Stomach (tissue), 9 donors: ENCODE measurements around the gene DNER. TPM values are rescaled to one million over a fixed set of nuclear protein-coding genes. Genes with fewer than 3 reads are reported as not detected.

ENCODE experiments used
- DNase-seq, 2 donors: peaks; one replicate each; pipeline versions ENCODE4 v3.0.0 to v3.0.0-alpha.2; 2013 to 2019
- H3K27ac ChIP-seq, 5 donors: fragments of 200-600 bp in 4 of 5; sonication (generic) in 4 of 5; one replicate each; pipeline ENCODE4 v1.5.1; 2013 to 2019; ENCODE audit warnings: mild to moderate bottlenecking in 1 of 5, moderate library complexity in 1 of 5
- H3K27me3 ChIP-seq, 3 donors: fragments of 200-600 bp; sonication (generic); one replicate each; pipeline ENCODE4 v1.5.1; 2017 to 2019; ENCODE audit warnings: mixed run types in 1 of 3
- H3K36me3 ChIP-seq, 4 donors: fragments of 200-600 bp; sonication (generic); 1 replicate in 3 of 4; 2 replicates in 1 of 4; pipeline ENCODE4 v1.5.1; 2016 to 2019
- H3K4me1 ChIP-seq, 4 donors: fragments of 200-600 bp; sonication (generic); one replicate each; pipeline ENCODE4 v1.5.1; 2016 to 2019
- H3K4me3 ChIP-seq, 4 donors: fragments of 200-600 bp; sonication (generic) in 3 of 4; one replicate each; pipeline ENCODE4 v1.5.1; 2016 to 2019; ENCODE audit warnings: mild to moderate bottlenecking in 1 of 4
- H3K9me3 ChIP-seq, 4 donors: fragments of 200-600 bp; sonication (generic); one replicate each; pipeline ENCODE4 v1.5.1; 2016 to 2019
- CTCF ChIP-seq, 7 experiments: fragments of 450-650 bp in 4 of 7; fragments of 200-600 bp in 3 of 7; sonication (generic) in 3 of 7; IDR thresholded peaks; one replicate each; pipeline ENCODE4 v1.5.1; 2016 to 2019; ENCODE audit warnings: antibody characterized with exemption in 7 of 7, control low read depth in 2 of 7, mild to moderate bottlenecking in 1 of 7
- EP300 ChIP-seq: sonication (generic); formaldehyde crosslinking; IDR thresholded peaks from one replicate; pipeline ENCODE4 v1.6.1; 2017; ENCODE audit warnings: antibody characterized with exemption
- POLR2A ChIP-seq, 4 donors: fragments of 450-650 bp; IDR thresholded peaks; one replicate each; pipeline ENCODE4 v1.6.1; 2016; ENCODE audit warnings: antibody characterized with exemption in 4 of 4, control low read depth in 2 of 4, mild to moderate bottlenecking in 1 of 4, moderate library complexity in 1 of 4
- POLR2AphosphoS5 ChIP-seq, 3 donors: sonication (generic); formaldehyde crosslinking; IDR thresholded peaks; one replicate each; pipeline ENCODE4 v1.6.1; 2016; ENCODE audit warnings: antibody characterized with exemption in 3 of 3
- WGBS, 5 donors: extraction: QIAGEN DNeasy Blood & Tissue Kit in 3 of 5; methylation state at CpG; one replicate each; pipeline versions ENCODE4 v1.1.5 to v1.1.7; 2013 to 2018; 5-methylcytosine and 5-hydroxymethylcytosine counted together
- intact Hi-C: fragments of 100-400 bp; cut with DNase I; formaldehyde crosslinking; loops from one replicate; pipeline ENCODE4 v1.15.1; 2023; ENCODE audit warnings: low total_unique reads
- polyA plus RNA-seq, 3 donors: library from polyadenylated mRNA; stranded (reverse); fragments of 200-250 nt; gene quantifications; one replicate each; pipeline ENCODE4 v1.2.3, GENCODE V29; 2013
- total RNA-seq, 5 donors: library from RNA; depleted of rRNA; stranded (reverse); fragments of >200 nt; gene quantifications; one replicate each; pipeline versions ENCODE4 v1.1.0 to v1.2.3, GENCODE V29; 2014 to 2016
- donor health status: healthy with polysubstance abuse.
- donor health status: Bipolar disorder and iron deficiency.
- donor health status: healthy.

DNER gene
- total and polyA plus RNA-seq, 8 donors = 1.6 to 10.6 (median 4.9) TPM

- no peak overlapping the region for H3K27ac ChIP-seq
- H3K4me3 ChIP-seq = no peak overlapping the region
- H3K9me3 ChIP-seq = no peaks in the 10 kb centered on the region
- intact Hi-C loops = no loop called here
- H3K4me1 ChIP-seq = no peaks in the 10 kb centered on the region
- no peak for DNase-seq
- no peaks in the 10 kb centered on the region for H3K27me3 ChIP-seq
- WGBS, 5 donors = 79 to 96% (median 91%) methylated on average over 2 of the region's 2 CpGs
- TF ChIP-seq POLR2A (IDR thresholded peaks at IDR 0.05) = no peak
- TF ChIP-seq CTCF (IDR thresholded peaks at IDR 0.05) = no peak
- H3K36me3 ChIP-seq = no peaks in the 10 kb centered on the region
These were observed 148.0 kb downstream of the DNER start for GRCh38 chr2:229566370-229566769.

- no peaks in the 10 kb centered on the region for H3K36me3 ChIP-seq
- H3K27me3 ChIP-seq = no peaks in the 10 kb centered on the region
- no peaks in the 10 kb centered on the region for H3K9me3 ChIP-seq
- no peak overlapping the region for H3K4me3 ChIP-seq
- 66 to 87% (median 81%) methylated on average over 2 of the region's 2 CpGs for WGBS, 5 donors
- H3K4me1 ChIP-seq = no peaks in the 10 kb centered on the region
- TF ChIP-seq POLR2AphosphoS5 (IDR thresholded peaks at IDR 0.05) = no peak
- no peak for TF ChIP-seq POLR2A (IDR thresholded peaks at IDR 0.05)
- TF ChIP-seq EP300 = no peak
- no peak for TF ChIP-seq CTCF (IDR thresholded peaks at IDR 0.05)
- no peak for DNase-seq
- intact Hi-C loops = no loop called here
- no peak overlapping the region for H3K27ac ChIP-seq
These were observed 150.0 kb downstream of the DNER start for GRCh38 chr2:229564300-229564907.

- Histone ChIP-seq H3K27ac (no peak overlapping the region), H3K4me3 (no peak overlapping the region), H3K36me3 (no peaks in the 10 kb centered on the region), H3K4me1 (no peaks in the 10 kb centered on the region), H3K9me3 (no peaks in the 10 kb centered on the region), H3K27me3 (no peaks in the 10 kb centered on the region)
- intact Hi-C loops = no loop called here
- WGBS, 5 donors = 72 to 88% (median 82%) methylated on average over 5 of the region's 5 CpGs
- no peak for TF ChIP-seq POLR2AphosphoS5 (IDR thresholded peaks at IDR 0.05)
- DNase-seq = no peak
These were observed 151.0 kb downstream of the DNER start for GRCh38 chr2:229563388-229563787.

- DNase-seq = no peak
- Histone ChIP-seq H3K27me3 (no peaks in the 10 kb centered on the region), H3K9me3 (no peaks in the 10 kb centered on the region), H3K4me3 (no peak overlapping the region), H3K27ac (no peak overlapping the region), H3K36me3 (no peaks in the 10 kb centered on the region), H3K4me1 (no peaks in the 10 kb centered on the region)
- no peak for TF ChIP-seq EP300
- no peak for TF ChIP-seq CTCF (IDR thresholded peaks at IDR 0.05)
- TF ChIP-seq POLR2AphosphoS5 (IDR thresholded peaks at IDR 0.05) = no peak
- no peak for TF ChIP-seq POLR2A (IDR thresholded peaks at IDR 0.05)
- intact Hi-C loops = no loop called here
- 44 to 63% (median 53%) methylated on average over 1 of the region's 1 CpG for WGBS, 5 donors
These were observed 151.8 kb downstream of the DNER start for GRCh38 chr2:229562472-229563127.

GRCh38 chr2:229559986-229560385 lies 154.4 kb downstream of the DNER start:
- intact Hi-C loops = no loop called here
- Histone ChIP-seq H3K36me3 (no peaks in the 10 kb centered on the region), H3K9me3 (no peaks in the 10 kb centered on the region), H3K4me1 (no peaks in the 10 kb centered on the region), H3K27me3 (no peaks in the 10 kb centered on the region), H3K27ac (no peak overlapping the region), H3K4me3 (no peak overlapping the region)
- TF ChIP-seq EP300 (no peak), CTCF (IDR thresholded peaks at IDR 0.05) (no peak), POLR2AphosphoS5 (IDR thresholded peaks at IDR 0.05) (no peak), POLR2A (IDR thresholded peaks at IDR 0.05) (no peak)
- 44 to 63% (median 53%) methylated on average over 1 of the region's 1 CpG for WGBS, 5 donors
- no peak for DNase-seq
